Left lung (tissue), 10 donors: Measurements from ENCODE around the gene SH3PXD2B. TPM values are rescaled to one million over a fixed set of nuclear protein-coding genes. Genes with fewer than 3 reads are reported as not detected.
"Not testable (repeated sequence)": the region's sequence is repeated elsewhere in the genome, so short reads cannot be mapped to it uniquely, and the experiment has no call there.

Experiments used
- ATAC-seq: fragments of 200-7000 bp; cut with Tn5 transposase; one replicate; pipeline ENCODE4 v1.9.1; 2020; ENCODE audit warnings: moderate library complexity
- DNase-seq, 4 donors: peaks; one replicate each; pipeline ENCODE4 v3.0.0-alpha.2; 2013 to 2020
- H3K27ac ChIP-seq, 2 donors: fragments of 200-600 bp; sonication (generic) in 1 of 2; one replicate each; pipeline versions ENCODE4 v1.5.0 to v1.8.0; 2020 to 2021
- H3K27me3 ChIP-seq, 2 donors: fragments of 200-600 bp; sonication (generic) in 1 of 2; one replicate each; pipeline versions ENCODE4 v1.5.0 to v1.8.0; 2020 to 2021
- H3K36me3 ChIP-seq, 2 donors: fragments of 200-600 bp; sonication (generic) in 1 of 2; one replicate each; pipeline versions ENCODE4 v1.5.0 to v1.8.0; 2020 to 2021
- H3K4me1 ChIP-seq, 2 donors: fragments of 200-600 bp; one replicate each; pipeline ENCODE4 v1.8.0; 2021
- H3K4me3 ChIP-seq, 2 donors: fragments of 200-600 bp; sonication (generic) in 1 of 2; one replicate each; pipeline versions ENCODE4 v1.5.0 to v1.8.0; 2020 to 2021; ENCODE audit warnings: mild to moderate bottlenecking in 1 of 2
- H3K9me3 ChIP-seq, 2 donors: fragments of 200-600 bp; sonication (generic) in 1 of 2; one replicate each; pipeline versions ENCODE4 v1.5.0 to v1.8.0; 2020 to 2021
- intact Hi-C, 2 donors: fragments of 100-400 bp; cut with DNase I; formaldehyde crosslinking; loops; one replicate each; pipeline versions ENCODE4 v1.11.2 to v1.14.2; 2022
- polyA plus RNA-seq, 6 donors: library from polyadenylated mRNA; unstranded; fragments of 120-200 nt; gene quantifications; one replicate each; pipeline ENCODE4 v1.2.1, GENCODE V29; 2013; ENCODE audit not compliant: insufficient read length in 6 of 6
- total RNA-seq, 2 donors: library from RNA; stranded (reverse); fragmentation: NEBNext Ultra II Directional; extraction: Animal tissue kit (Norgen Biotek cat#: 25700); gene quantifications; one replicate each; pipeline ENCODE4 v1.2.1, GENCODE V29; 2021
- TF ChIP-seq, protein P1 (sequence below), 2 donors: fragments of 200-600 bp; sonication (generic) in 1 of 2; IDR thresholded peaks; one replicate each; pipeline versions ENCODE4 v1.5.0 to v1.8.0; 2021; ENCODE audit warnings: antibody characterized with exemption in 2 of 2
- donor health status: DM: no; HTN: yes; CAD: no.
- donor health status: DM: no; HTN: no; CAD: no.

Gene SH3PXD2B
- total and polyA plus RNA-seq, 8 donors: 35.4 to 57.5 (median 43.8) TPM

DNA sequence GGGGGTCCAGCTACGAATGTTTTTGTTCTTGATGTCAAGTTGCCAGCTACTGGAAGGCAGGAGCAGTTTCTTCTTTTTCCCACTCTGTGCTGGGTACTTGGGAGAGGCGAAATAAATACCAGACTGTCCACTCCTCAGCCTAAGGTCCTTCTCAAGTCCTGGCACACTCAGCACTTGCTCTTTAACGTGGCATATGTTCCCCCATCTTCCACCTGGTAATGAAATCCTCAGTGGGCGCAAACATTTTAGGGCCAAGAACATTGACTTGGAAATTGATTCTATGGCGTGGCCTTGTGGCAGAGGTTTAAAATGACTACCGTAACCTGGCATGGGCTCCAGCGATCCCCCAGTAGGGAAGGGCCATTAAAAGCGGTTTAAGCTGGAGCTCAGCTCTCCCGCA lies 119.7 kb downstream of the SH3PXD2B start:
- Histone ChIP-seq H3K27me3 (no peaks in the 10 kb centered on the region), H3K4me1 (no peaks in the 10 kb centered on the region), H3K9me3 (no peaks in the 10 kb centered on the region), H3K36me3 (peaks cover 0 to 53% of the 10 kb centered on the region in 2 donors), H3K4me3 (no peak overlapping the region), H3K27ac (no peak overlapping the region)
- intact Hi-C loops: no loop called here
- no peak for ATAC-seq
- TF ChIP-seq, protein P1, sequence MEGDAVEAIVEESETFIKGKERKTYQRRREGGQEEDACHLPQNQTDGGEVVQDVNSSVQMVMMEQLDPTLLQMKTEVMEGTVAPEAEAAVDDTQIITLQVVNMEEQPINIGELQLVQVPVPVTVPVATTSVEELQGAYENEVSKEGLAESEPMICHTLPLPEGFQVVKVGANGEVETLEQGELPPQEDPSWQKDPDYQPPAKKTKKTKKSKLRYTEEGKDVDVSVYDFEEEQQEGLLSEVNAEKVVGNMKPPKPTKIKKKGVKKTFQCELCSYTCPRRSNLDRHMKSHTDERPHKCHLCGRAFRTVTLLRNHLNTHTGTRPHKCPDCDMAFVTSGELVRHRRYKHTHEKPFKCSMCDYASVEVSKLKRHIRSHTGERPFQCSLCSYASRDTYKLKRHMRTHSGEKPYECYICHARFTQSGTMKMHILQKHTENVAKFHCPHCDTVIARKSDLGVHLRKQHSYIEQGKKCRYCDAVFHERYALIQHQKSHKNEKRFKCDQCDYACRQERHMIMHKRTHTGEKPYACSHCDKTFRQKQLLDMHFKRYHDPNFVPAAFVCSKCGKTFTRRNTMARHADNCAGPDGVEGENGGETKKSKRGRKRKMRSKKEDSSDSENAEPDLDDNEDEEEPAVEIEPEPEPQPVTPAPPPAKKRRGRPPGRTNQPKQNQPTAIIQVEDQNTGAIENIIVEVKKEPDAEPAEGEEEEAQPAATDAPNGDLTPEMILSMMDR (IDR thresholded peaks at IDR 0.05): no peak
- DNase-seq: no peak

DNA sequence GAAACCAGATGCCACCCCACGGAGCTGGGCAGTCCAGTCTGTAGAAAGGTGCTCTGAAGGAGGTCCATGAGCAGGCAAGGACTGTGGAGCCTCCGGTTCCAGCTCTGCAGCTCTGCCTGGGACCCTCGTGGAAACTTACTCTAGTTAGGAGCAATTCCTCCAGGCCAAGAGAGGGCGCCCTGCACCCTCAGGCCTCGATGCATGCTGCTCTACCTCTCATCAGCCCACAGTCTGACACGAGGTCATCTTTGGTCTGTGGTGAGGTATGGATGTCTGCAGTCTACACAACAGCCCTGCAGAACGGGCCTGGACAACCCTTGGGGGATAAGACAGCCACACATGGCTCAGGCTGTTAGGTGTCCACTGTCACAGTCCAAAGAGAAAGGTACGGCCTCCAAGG lies 120.1 kb downstream of the SH3PXD2B start:
- DNase-seq (no peak), ATAC-seq (no peak)
- intact Hi-C loops: no loop called here
- H3K27ac ChIP-seq: no peak overlapping the region
- TF ChIP-seq, protein P1 (IDR thresholded peaks at IDR 0.05): no peak
- H3K4me3 ChIP-seq: no peak overlapping the region
- H3K4me1 ChIP-seq: no peaks in the 10 kb centered on the region
- no peaks in the 10 kb centered on the region for H3K9me3 ChIP-seq
- peaks cover 0 to 48% of the 10 kb centered on the region in 2 donors for H3K36me3 ChIP-seq
- no peaks in the 10 kb centered on the region for H3K27me3 ChIP-seq

DNA sequence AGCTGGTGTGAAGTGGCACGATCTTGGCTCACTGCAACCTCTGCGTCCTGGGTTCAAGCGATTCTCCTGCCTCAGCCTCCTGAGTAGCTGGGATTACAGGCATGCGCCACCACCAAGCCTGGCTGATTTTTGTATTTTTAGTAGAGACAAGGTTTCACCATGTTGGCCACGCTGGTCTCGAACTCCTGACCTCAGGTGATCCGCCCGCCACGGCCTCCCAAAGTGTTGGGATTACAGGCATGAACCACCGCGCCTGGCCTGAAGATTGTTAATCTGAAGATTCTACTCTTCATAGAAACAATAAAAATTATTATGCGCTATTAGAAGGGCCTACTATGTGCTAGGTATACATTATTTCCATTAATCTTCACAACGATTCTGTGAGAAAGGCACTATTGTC lies 127.4 kb downstream of the SH3PXD2B start:
- H3K9me3 ChIP-seq, H3K36me3 ChIP-seq, DNase-seq, H3K27ac ChIP-seq, ATAC-seq, H3K4me3 ChIP-seq, H3K4me1 ChIP-seq, intact Hi-C loops, H3K27me3 ChIP-seq: not testable (repeated sequence)

DNA sequence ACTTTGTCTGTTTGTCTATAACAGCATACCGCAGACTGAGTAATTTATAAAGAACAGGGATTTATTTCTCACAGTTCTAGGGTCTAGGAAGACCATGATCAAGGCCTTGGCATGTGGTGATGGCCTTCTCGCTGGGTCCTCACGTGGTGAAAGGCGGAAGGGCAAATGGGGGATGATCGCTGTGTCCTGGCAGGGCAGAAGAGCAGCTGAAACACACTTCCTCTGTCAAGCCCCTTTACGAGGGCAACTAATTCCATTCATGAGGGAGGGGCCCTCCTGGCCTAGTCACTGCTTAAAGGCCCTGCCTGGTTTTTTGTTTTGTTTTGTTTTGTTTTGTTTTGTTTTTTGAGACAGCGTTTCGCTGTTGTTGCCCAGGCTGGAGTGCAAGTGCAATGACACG lies 128.9 kb downstream of the SH3PXD2B start:
- intact Hi-C loops: no loop called here
- H3K36me3 ChIP-seq: no peaks in the 10 kb centered on the region
- H3K9me3 ChIP-seq: no peaks in the 10 kb centered on the region
- no peak for DNase-seq
- no peak for ATAC-seq
- H3K4me3 ChIP-seq: no peak overlapping the region
- H3K27ac ChIP-seq: no peak overlapping the region
- TF ChIP-seq, protein P1 (IDR thresholded peaks at IDR 0.05): no peak
- no peaks in the 10 kb centered on the region for H3K4me1 ChIP-seq
- H3K27me3 ChIP-seq: no peaks in the 10 kb centered on the region

GRCh38 chr5:172322028-172322965 lies 132.0 kb downstream of the SH3PXD2B start:
- intact Hi-C loops: no loop called here
- TF ChIP-seq, protein P1 (IDR thresholded peaks at IDR 0.05): no peak
- no peak for DNase-seq
- H3K27me3 ChIP-seq: no peaks in the 10 kb centered on the region
- no peak overlapping the region for H3K27ac ChIP-seq
- no peak overlapping the region for H3K4me3 ChIP-seq
- peak; percentile 64 for ATAC-seq
- no peaks in the 10 kb centered on the region for H3K36me3 ChIP-seq
- no peaks in the 10 kb centered on the region for H3K4me1 ChIP-seq
- no peaks in the 10 kb centered on the region for H3K9me3 ChIP-seq
